ENCODE measurements around the gene ATP8B4.

DNA sequence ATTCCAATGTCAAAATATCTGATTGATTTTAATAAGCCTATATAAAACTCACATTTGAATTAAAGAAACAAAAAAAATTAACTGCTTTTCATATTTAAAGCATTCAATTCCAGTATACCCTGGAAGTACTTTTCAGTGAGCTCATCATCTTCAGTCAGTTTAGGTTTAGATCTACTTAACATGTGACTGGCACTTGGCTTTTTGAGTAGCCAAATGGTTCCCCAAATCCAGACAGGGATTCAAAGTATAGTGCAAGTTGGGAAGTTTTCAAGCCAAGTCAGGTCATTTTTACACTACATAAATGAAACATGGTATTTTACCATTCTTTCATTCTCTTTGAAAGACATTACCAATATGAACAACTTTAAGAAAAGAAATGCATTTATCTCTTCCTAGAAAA lies 57.5 kb downstream of the ATP8B4 start:
- TF ChIP-seq TAF1 (IDR thresholded peaks at IDR 0.05; ENCODE audit: low read depth) = no peak
- TF ChIP-seq RAD21 (IDR thresholded peaks at IDR 0.05; ENCODE audit: low read depth) = no peak
- no peak for TF ChIP-seq CREB1 (IDR thresholded peaks at IDR 0.05; ENCODE audit: low read depth)
- TF ChIP-seq ZBTB7A (IDR thresholded peaks at IDR 0.05; ENCODE audit: low read depth) = no peak
- TF ChIP-seq REST (IDR thresholded peaks at IDR 0.05; ENCODE audit: low read depth) = no peak
- TF ChIP-seq EP300 (IDR thresholded peaks at IDR 0.05; ENCODE audit: borderline replicate concordance) = no peak
- TF ChIP-seq NFIC (IDR thresholded peaks at IDR 0.05) = no peak
- no peak for TF ChIP-seq CEBPB (IDR thresholded peaks at IDR 0.05)
- TF ChIP-seq EGR1 (IDR thresholded peaks at IDR 0.05) = no peak
- no peak for TF ChIP-seq YY1 (IDR thresholded peaks at IDR 0.05; ENCODE audit: low read depth)
- no peak for TF ChIP-seq TEAD4 (IDR thresholded peaks at IDR 0.05)
- TF ChIP-seq USF1 (IDR thresholded peaks at IDR 0.05) = no peak
- TF ChIP-seq MAX (IDR thresholded peaks at IDR 0.05) = no peak

Data from Ishikawa (cell line).